ENCODE measurements around the gene BSN. TPM values are rescaled to one million over a fixed set of nuclear protein-coding genes. Genes with fewer than 3 reads are reported as not detected.

The BSN gene
- total RNA-seq, 1 experiment from 2014 or later: 0.28 TPM

DNA sequence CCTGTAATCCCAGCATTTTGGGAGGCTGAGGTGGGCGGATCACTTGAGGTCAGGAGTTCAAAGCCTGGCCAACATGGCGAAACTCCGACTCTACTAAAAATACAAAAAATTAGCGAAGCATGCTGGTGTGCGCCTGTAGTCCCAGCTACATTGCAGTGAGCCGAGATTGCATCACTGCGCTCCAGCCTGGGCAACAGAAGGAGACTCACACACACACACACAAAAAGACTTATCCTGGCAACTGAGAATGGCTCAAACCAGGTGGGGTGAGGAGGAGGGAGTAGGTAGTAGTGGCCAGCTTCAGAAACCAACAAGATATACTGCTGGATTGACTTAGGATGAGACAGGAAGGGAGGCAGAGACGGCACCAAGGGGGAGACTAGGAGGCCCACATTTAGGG, 66.5 kb downstream of the BSN start:
- H4K20me1 ChIP-seq (ENCODE audit: insufficient read depth): no peaks in the 10 kb centered on the region
- intact Hi-C loops (cut with micrococcal nuclease; ENCODE audit: unreplicated experiment): no loop called here
- POLR2A ChIA-PET (ENCODE audit: unreplicated experiment): interaction anchor here (0.7 kb wide), 1 partner anchor 299 kb away, joined by 6 read pairs; no protein-coding TSS in a partner anchor
- no peaks in the 10 kb centered on the region for H3K4me1 ChIP-seq (replicated peaks; ENCODE audit: insufficient read depth)
- TF ChIP-seq, protein P1, sequence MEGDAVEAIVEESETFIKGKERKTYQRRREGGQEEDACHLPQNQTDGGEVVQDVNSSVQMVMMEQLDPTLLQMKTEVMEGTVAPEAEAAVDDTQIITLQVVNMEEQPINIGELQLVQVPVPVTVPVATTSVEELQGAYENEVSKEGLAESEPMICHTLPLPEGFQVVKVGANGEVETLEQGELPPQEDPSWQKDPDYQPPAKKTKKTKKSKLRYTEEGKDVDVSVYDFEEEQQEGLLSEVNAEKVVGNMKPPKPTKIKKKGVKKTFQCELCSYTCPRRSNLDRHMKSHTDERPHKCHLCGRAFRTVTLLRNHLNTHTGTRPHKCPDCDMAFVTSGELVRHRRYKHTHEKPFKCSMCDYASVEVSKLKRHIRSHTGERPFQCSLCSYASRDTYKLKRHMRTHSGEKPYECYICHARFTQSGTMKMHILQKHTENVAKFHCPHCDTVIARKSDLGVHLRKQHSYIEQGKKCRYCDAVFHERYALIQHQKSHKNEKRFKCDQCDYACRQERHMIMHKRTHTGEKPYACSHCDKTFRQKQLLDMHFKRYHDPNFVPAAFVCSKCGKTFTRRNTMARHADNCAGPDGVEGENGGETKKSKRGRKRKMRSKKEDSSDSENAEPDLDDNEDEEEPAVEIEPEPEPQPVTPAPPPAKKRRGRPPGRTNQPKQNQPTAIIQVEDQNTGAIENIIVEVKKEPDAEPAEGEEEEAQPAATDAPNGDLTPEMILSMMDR (conservative IDR thresholded peaks at IDR 0.05): no peak
- TF ChIP-seq EZH2 (IDR thresholded peaks at IDR 0.05; ENCODE audit: low read depth): no peak
- no peak overlapping the region for H3K4me3 ChIP-seq
- H3K27me3 ChIP-seq (ENCODE audit: insufficient read depth, low read depth): no peaks in the 10 kb centered on the region
- H3K4me2 ChIP-seq: no peak overlapping the region
- CTCF ChIA-PET: no interaction called here
- H3K9me3 ChIP-seq (ENCODE audit: insufficient read depth, low read depth): no peaks in the 10 kb centered on the region
- H3K27ac ChIP-seq: no peak overlapping the region
- no TSS peak for BruUV-seq (replicated peaks)
- no peak overlapping the region for H2AFZ ChIP-seq
- no peaks in the 10 kb centered on the region for H3K9me2 ChIP-seq (ENCODE audit: insufficient read depth)
- no peaks in the 10 kb centered on the region for H3K79me2 ChIP-seq (ENCODE audit: low read depth)
- H3F3A ChIP-seq (ENCODE audit: insufficient read depth, low read depth): no peaks in the 10 kb centered on the region
- H3K36me3 ChIP-seq (ENCODE audit: low read depth): no peaks in the 10 kb centered on the region
- no peak for DNase-seq

DNA sequence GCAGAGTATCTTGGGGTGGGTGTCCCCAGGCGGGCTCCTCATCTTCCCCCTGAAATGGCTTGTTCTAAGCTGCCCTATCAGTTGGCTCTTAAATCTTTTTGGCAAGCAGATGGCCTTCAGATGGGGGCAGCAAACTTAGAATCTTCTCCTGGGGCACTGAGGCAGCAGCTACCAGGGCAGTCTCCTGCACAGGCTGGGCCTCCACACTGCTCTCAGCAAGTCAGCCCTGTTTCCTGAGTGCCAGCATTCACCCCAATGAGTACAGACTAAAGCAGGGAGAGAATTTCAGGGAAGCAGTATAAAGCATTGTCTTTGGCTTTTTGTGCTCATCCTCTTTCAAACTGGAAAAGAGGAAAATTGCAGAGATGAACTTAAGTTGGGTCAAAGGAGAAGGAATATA, 68.8 kb downstream of the BSN start:
- no peak overlapping the region for H3K4me2 ChIP-seq
- CTCF ChIA-PET: no interaction called here
- H3K27me3 ChIP-seq (ENCODE audit: insufficient read depth, low read depth): no peaks in the 10 kb centered on the region
- intact Hi-C loops (cut with micrococcal nuclease; ENCODE audit: unreplicated experiment): no loop called here
- no peaks in the 10 kb centered on the region for H3K79me2 ChIP-seq (ENCODE audit: low read depth)
- no TSS peak for BruUV-seq (replicated peaks)
- no peak overlapping the region for H3K4me3 ChIP-seq
- no peak overlapping the region for H2AFZ ChIP-seq
- TF ChIP-seq, protein P1 (conservative IDR thresholded peaks at IDR 0.05): no peak
- no peak for TF ChIP-seq EZH2 (IDR thresholded peaks at IDR 0.05; ENCODE audit: low read depth)
- H4K20me1 ChIP-seq (ENCODE audit: insufficient read depth): no peaks in the 10 kb centered on the region
- H3K27ac ChIP-seq: no peak overlapping the region
- no peaks in the 10 kb centered on the region for H3K4me1 ChIP-seq (replicated peaks; ENCODE audit: insufficient read depth)
- POLR2A ChIA-PET (ENCODE audit: unreplicated experiment): no interaction called here
- H3K9me3 ChIP-seq (ENCODE audit: insufficient read depth, low read depth): no peaks in the 10 kb centered on the region
- H3K36me3 ChIP-seq (ENCODE audit: low read depth): no peaks in the 10 kb centered on the region
- no peaks in the 10 kb centered on the region for H3K9me2 ChIP-seq (ENCODE audit: insufficient read depth)
- no peak for DNase-seq
- no peaks in the 10 kb centered on the region for H3F3A ChIP-seq (ENCODE audit: insufficient read depth, low read depth)

DNA sequence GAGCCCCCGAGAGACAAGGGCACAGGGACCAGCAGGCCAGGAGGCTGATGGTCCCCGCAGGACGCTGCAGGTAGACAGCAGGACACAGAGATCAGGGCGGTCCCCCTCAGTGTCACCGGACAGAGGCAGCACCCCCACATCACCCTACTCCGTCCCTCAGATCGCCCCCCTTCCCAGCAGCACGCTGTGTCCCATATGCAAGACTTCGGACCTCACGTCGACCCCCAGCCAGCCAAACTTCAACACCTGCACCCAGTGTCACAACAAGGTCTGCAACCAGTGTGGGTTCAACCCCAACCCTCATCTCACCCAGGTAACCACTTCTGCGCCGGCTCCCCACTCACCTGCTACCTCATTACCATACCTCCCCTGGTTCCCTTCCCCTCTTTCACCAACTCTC, 70.8 kb downstream of the BSN start:
- Histone ChIP-seq H3F3A (ENCODE audit: insufficient read depth, low read depth) (no peaks in the 10 kb centered on the region), H3K9me2 (ENCODE audit: insufficient read depth) (no peaks in the 10 kb centered on the region), H2AFZ (no peak overlapping the region), H3K4me3 (no peak overlapping the region), H3K36me3 (ENCODE audit: low read depth) (no peaks in the 10 kb centered on the region), H3K27me3 (ENCODE audit: insufficient read depth, low read depth) (no peaks in the 10 kb centered on the region), H3K79me2 (ENCODE audit: low read depth) (no peaks in the 10 kb centered on the region), H3K27ac (no peak overlapping the region), H3K4me2 (no peak overlapping the region), H3K9me3 (ENCODE audit: insufficient read depth, low read depth) (no peaks in the 10 kb centered on the region), H3K4me1 (replicated peaks; ENCODE audit: insufficient read depth) (no peaks in the 10 kb centered on the region), H4K20me1 (ENCODE audit: insufficient read depth) (no peaks in the 10 kb centered on the region)
- no peak for TF ChIP-seq EZH2 (IDR thresholded peaks at IDR 0.05; ENCODE audit: low read depth)
- TF ChIP-seq, protein P1 (conservative IDR thresholded peaks at IDR 0.05): no peak
- intact Hi-C loops (cut with micrococcal nuclease; ENCODE audit: unreplicated experiment): no loop called here
- BruUV-seq (replicated peaks): no TSS peak
- POLR2A ChIA-PET (ENCODE audit: unreplicated experiment): no interaction called here
- CTCF ChIA-PET: no interaction called here
- DNase-seq: no peak
